ENCODE data around the gene ADCY4. TPM values are rescaled to one million over a fixed set of nuclear protein-coding genes. Genes with fewer than 3 reads are reported as not detected.

Gene ADCY4
- total RNA-seq, 1 donor from 2014 or later = 2.3 TPM

DNA sequence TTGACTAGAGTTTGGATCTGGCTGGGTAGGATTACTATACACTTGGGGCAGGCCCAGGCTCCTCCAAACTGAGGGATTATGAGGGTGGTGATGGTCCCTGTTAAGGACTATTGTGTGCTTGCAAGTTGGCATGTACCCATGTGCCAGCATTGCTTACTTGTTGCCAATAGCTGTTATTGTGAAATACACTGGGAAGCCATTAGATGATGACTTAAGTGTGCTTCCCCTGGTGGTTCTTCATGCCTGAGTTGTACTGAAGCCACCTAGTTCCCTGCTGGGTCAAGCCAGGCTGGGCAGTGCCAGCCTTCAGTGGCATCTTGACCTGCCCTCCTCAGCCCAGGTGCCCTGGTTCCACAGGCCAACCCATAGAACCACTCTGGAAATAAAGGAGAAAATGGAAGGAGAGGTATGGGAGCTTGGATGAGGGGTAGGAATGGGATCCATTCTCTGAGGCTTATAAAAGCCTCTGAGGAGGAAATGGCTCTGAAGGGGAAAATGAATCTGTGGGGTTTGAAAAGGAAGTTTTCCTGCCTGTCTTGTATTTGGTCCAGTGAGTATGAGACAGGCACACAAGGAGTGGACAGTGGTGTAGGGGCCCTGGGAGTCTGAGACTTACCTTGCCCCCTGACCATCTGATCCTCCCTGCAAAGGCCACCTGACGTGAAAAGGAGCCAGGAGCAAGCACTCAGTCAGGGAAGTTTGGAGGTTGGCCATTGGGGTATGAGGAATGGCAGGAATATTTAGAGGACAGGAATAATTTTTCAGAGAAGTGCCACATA is 22.8 kb downstream of the ADCY4 start:
- CTCF ChIA-PET = interaction anchor here (1.1 to 7.2 kb wide), 5 partner anchors 14 to 70 kb away, joined by 3 to 67 read pairs (median 4); partner anchors contain the start of genes DHRS1, NOP9 and TINF2
- H3K36me3 Mint-ChIP-seq (ENCODE audit: low read depth) = peaks cover 11% of the 10 kb centered on the region
- peaks cover 59% of the 10 kb centered on the region for H3K4me1 Mint-ChIP-seq
- peak overlapping the region; percentile 77 for H3K27ac Mint-ChIP-seq
- DNase-seq = no peak
- POLR2A ChIA-PET = interaction anchor here (0.7 to 4.4 kb wide), 8 partner anchors 8 to 218 kb away, joined by 3 to 26 read pairs (median 14); partner anchors contain the start of genes CHMP4A, DHRS1, KHNYN and MDP1
- ATAC-seq (ENCODE audit: low read depth) = no peak
- TF ChIP-seq CTCF (IDR thresholded peaks at IDR 0.05) = no peak
- intact Hi-C loops (cut with micrococcal nuclease) = loop anchor here (1.0 to 2.0 kb wide), 4 partner anchors 20 to 197 kb away; partner anchors contain the start of genes DCAF11, NRL and RNF31
- H3K4me3 Mint-ChIP-seq = peak overlapping the region; percentile 75
- no peaks in the 10 kb centered on the region for H3K27me3 Mint-ChIP-seq
- H3K9me3 Mint-ChIP-seq = no peaks in the 10 kb centered on the region

DNA sequence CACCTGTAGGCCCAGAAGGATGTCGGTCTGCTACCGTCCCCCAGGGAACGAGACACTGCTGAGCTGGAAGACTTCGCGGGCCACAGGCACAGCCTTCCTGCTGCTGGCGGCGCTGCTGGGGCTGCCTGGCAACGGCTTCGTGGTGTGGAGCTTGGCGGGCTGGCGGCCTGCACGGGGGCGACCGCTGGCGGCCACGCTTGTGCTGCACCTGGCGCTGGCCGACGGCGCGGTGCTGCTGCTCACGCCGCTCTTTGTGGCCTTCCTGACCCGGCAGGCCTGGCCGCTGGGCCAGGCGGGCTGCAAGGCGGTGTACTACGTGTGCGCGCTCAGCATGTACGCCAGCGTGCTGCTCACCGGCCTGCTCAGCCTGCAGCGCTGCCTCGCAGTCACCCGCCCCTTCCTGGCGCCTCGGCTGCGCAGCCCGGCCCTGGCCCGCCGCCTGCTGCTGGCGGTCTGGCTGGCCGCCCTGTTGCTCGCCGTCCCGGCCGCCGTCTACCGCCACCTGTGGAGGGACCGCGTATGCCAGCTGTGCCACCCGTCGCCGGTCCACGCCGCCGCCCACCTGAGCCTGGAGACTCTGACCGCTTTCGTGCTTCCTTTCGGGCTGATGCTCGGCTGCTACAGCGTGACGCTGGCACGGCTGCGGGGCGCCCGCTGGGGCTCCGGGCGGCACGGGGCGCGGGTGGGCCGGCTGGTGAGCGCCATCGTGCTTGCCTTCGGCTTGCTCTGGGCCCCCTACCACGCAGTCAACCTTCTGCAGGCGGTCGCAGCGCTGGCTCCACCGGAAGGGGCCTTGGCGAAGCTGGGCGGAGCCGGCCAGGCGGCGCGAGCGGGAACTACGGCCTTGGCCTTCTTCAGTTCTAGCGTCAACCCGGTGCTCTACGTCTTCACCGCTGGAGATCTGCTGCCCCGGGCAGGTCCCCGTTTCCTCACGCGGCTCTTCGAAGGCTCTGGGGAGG is 23.9 kb downstream of the ADCY4 start, which contains the start of gene LTB4R:
LTB4R (plus strand) TSS at position 857 of the 959 bp plus-strand sequence. CDS start 4,150 bp downstream, outside the sequence.
- ChIA-PET CTCF (interaction anchor here (0.7 to 7.2 kb wide), 9 partner anchors 8 to 121 kb away, joined by 3 to 67 read pairs (median 7); partner anchors contain the start of genes DHRS1, NOP9 and TINF2), POLR2A (interaction anchor here (0.5 to 4.4 kb wide), 23 partner anchors 11 to 216 kb away, joined by 3 to 26 read pairs (median 3); partner anchors contain the start of genes CHMP4A, DHRS1, IRF9 and KHNYN)
- peak; percentile 73 for DNase-seq
- Mint-ChIP-seq H3K27me3 (no peaks in the 10 kb centered on the region), H3K27ac (peak within 1 kb of the TSS; percentile 80), H3K4me3 (peak within 1 kb of the TSS; percentile 75), H3K4me1 (peaks cover 59% of the 10 kb centered on the region), H3K36me3 (ENCODE audit: low read depth) (peaks cover 22% of the 10 kb centered on the region), H3K9me3 (no peaks in the 10 kb centered on the region)
- no peak for TF ChIP-seq CTCF (IDR thresholded peaks at IDR 0.05)
- ATAC-seq (ENCODE audit: low read depth) = peak; percentile 78
- intact Hi-C loops (cut with micrococcal nuclease) = loop anchor here (1.0 to 2.0 kb wide), 3 partner anchors 21 to 196 kb away; partner anchors contain the start of genes DCAF11 and NRL

GRCh38 chr14:24310265-24310645 is 24.6 kb downstream of the ADCY4 start:
- ChIA-PET POLR2A (interaction anchor here (0.5 to 4.4 kb wide), 22 partner anchors 10 to 216 kb away, joined by 3 to 26 read pairs (median 3); partner anchors contain the start of genes DHRS1, IRF9, KHNYN and MDP1), CTCF (interaction anchor here (0.7 to 7.2 kb wide), 8 partner anchors 8 to 121 kb away, joined by 3 to 67 read pairs (median 23); partner anchors contain the start of genes DHRS1, MDP1, NOP9 and TINF2)
- no peak for ATAC-seq (ENCODE audit: low read depth)
- no peaks in the 10 kb centered on the region for H3K27me3 Mint-ChIP-seq
- no peak for DNase-seq
- H3K9me3 Mint-ChIP-seq = no peaks in the 10 kb centered on the region
- intact Hi-C loops (cut with micrococcal nuclease) = loop anchor here (2.0 kb wide), 1 partner anchor 195 kb away; the partner anchor contains the start of genes DCAF11 and NRL
- H3K4me1 Mint-ChIP-seq = peaks cover 59% of the 10 kb centered on the region
- H3K27ac Mint-ChIP-seq = peak overlapping the region; percentile 80
- no peak for TF ChIP-seq CTCF (IDR thresholded peaks at IDR 0.05)
- H3K4me3 Mint-ChIP-seq = peak overlapping the region; percentile 75
- H3K36me3 Mint-ChIP-seq (ENCODE audit: low read depth) = peaks cover 29% of the 10 kb centered on the region

DNA sequence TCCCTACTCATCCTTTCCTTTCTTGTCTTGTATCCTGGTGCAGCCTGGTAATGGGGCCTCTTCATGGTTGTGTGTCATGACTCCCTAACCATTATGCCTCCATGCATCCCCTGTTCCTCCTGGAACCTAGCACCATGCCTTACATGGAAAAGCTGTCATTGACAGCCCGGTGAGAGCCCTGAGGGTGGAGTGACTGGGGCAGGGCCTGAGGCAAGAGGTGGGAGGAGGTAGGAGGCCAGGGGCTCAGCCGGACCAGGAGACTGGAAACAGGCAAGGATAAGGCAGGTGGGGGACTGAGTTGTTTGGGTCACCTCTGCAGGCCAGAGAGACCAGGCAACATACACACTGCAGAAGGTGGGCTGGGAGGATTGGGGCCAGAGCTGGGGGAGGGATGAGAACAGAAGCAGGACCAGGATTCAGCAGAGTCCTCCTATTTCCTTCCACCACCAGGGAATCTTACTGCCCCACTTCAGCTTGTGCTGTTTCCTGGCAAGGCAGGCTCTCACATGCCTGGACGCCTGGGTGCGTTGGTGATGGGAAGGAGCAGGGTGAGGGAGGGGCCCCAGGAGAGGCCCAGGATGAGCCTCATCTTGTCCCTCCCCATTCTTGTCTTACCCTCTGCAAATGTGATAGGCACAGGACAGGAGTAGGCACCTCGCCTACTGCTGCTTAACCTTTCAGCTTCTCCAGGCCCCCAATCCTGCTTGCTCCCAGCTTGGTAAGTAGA is 25.2 kb downstream of the ADCY4 start, which contains the start of gene LTB4R2:
LTB4R2 (plus strand) TSS at position 603 of the 727 bp plus-strand sequence. CDS start 525 bp downstream, outside the sequence.
- POLR2A ChIA-PET = interaction anchor here (0.5 to 4.4 kb wide), 17 partner anchors 10 to 215 kb away, joined by 3 to 46 read pairs (median 7); partner anchors contain the start of genes CHMP4A, DHRS1, IRF9 and KHNYN
- Mint-ChIP-seq H3K27ac (peak within 1 kb of the TSS; percentile 80), H3K36me3 (ENCODE audit: low read depth) (peaks cover 34% of the 10 kb centered on the region), H3K9me3 (no peaks in the 10 kb centered on the region), H3K27me3 (no peaks in the 10 kb centered on the region), H3K4me3 (peak within 1 kb of the TSS; percentile 75), H3K4me1 (peaks cover 58% of the 10 kb centered on the region)
- no peak for DNase-seq
- ATAC-seq (ENCODE audit: low read depth) = no peak
- intact Hi-C loops (cut with micrococcal nuclease) = loop anchor here (2.0 kb wide), 1 partner anchor 195 kb away; the partner anchor contains the start of genes DCAF11 and NRL
- no peak for TF ChIP-seq CTCF (IDR thresholded peaks at IDR 0.05)
- CTCF ChIA-PET = interaction anchor here (1.6 to 7.2 kb wide), 11 partner anchors 12 to 201 kb away, joined by 7 to 67 read pairs (median 19); partner anchors contain the start of genes DHRS1, MDP1, NOP9 and TINF2
